HG02642 (cell line): ENCODE results near the gene CRYBG2.
"Not testable (repeated sequence)": the region's sequence is repeated elsewhere in the genome, so short reads cannot be mapped to it uniquely, and the experiment has no call there.

Source experiments
- ATAC-seq: cut with Tn5 transposase; IDR thresholded peaks from one replicate; pipeline ENCODE4 v1.9.1; 2021; ENCODE audit warnings: mild to moderate bottlenecking; ENCODE audit not compliant: unreplicated experiment, poor library complexity

Gene CRYBG2

DNA sequence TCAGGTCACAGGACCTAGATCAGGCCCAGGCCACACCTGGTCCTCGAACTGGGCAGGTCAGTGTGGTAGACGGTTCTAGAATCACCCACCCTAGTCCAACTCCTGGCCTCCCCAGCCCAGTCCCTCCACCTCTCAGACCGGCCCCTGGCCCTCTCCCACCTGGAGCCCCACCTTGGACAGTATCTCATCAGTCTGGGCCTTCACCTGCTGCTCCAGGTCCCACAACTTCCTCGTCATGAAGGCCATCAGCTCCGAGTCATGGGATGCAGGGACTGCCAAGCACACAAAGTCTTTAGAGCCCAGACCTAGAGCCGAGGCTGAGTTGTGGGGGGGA, 56.2 kb downstream of the CRYBG2 start:
- ATAC-seq = no peak

- no peak for ATAC-seq
Measured at GRCh38 chr1:26297057-26297790, 56.7 kb downstream of the CRYBG2 start.

GRCh38 chr1:26296340-26297056, 57.4 kb downstream of the CRYBG2 start:
- no peak for ATAC-seq

DNA sequence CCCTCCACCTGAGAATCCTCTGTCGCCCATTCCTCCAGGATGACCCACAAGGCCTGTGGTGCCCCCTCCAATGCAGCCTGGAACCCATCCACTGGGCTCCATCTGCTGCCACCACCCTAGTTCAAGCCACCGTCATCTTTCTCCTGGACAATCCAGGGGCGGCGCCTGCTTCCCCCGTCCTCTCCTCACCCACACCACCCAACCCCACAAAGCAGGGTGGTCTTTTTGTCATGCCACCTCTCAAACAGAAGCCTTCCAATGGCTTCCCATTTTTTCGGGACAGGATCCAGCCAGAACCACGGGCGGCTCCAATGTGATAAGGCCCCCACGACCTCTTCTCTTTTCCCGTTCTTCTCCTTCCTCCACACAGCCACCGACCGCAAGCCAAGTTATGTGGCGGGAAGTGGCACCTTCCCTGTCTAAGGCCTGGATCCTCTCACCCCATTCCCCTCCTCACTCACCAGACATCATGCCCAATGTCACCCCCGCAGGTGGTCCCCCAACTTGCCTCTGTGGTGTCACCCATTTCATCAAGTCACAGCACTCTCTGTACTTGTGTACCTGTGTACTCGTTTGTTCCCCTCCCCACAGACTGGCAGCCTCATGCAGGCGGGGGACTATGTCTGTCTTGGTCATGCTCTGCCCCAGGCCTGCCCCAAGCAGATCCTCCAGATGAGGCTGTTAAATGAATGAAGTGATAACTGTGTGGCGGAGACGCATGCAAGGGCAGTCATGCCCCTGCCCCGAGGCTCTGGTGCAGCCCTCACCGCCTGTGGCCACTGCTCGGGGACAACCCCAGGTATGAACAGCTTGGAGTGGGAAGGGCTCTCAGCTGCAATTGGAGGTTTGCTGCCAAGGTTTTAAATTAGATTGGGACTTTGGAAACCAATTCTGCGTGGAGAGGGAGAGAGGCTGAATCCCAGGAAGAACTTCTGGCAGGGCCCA, 58.5 kb downstream of the CRYBG2 start:
- no peak for ATAC-seq

- no peak for ATAC-seq
Measured at GRCh38 chr1:26293911-26294463, 59.9 kb downstream of the CRYBG2 start.

- not testable (repeated sequence) for ATAC-seq
Measured at GRCh38 chr1:26292735-26293134, 61.2 kb downstream of the CRYBG2 start.

GRCh38 chr1:26291939-26292338, 62.0 kb downstream of the CRYBG2 start:
- no peak for ATAC-seq

- no peak for ATAC-seq
Measured at GRCh38 chr1:26291433-26291832, 62.5 kb downstream of the CRYBG2 start.

DNA sequence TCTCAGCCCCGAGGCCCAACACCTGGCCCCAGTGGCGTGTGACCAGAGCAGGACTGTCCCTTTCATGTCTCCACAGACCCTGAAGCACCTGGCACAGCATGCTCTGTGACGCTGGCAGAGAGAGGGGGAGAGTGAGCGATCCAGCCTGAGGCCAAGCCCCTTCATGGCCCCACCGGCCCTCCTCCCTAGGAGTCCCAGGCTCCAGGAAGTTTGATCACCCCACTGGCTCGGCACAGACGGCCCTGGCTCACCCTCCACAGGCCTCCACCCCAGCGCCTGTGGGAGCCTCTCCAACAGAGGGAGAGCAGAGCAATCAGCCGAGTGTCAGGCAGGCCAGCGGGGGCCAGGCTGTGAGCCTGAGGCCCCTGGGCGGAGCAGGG, 63.1 kb downstream of the CRYBG2 start:
- ATAC-seq = no peak

DNA sequence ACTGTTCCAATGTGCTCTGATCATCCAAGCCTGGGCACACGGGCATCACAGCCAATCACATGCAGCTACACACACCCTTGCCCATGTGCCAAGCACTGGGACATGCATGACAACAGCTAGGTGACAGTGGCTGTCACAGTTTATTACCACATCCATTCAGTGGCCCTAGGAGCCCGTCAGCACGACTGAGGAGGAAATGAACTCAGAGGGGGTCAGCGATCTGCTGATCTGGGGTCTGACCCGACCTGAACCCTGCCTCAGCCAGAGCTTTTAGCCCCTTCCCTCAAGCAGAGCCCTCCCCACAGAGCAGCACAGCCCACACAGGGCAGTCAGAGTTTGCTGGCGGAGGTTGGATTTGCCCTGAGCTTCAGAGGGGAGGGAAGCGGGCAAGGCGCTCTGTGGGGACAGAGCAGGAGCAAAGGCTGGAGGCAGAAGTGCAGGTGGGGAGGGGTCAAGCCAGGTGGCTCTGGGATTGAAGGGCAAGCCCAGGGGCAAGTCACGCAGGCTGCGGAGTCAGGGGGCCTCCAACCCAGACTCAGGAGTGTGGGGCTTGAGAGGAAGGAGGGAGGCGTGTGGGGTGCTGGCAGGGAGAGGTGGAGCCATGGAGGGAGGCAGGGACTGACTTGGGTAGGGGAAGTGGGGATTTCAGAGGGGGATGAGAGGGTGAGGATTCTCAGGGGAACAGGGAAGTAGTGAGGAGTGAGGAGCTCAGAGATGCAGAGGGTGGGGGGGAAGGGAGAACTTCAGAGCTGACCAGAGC, 63.6 kb downstream of the CRYBG2 start:
- ATAC-seq = no peak

DNA sequence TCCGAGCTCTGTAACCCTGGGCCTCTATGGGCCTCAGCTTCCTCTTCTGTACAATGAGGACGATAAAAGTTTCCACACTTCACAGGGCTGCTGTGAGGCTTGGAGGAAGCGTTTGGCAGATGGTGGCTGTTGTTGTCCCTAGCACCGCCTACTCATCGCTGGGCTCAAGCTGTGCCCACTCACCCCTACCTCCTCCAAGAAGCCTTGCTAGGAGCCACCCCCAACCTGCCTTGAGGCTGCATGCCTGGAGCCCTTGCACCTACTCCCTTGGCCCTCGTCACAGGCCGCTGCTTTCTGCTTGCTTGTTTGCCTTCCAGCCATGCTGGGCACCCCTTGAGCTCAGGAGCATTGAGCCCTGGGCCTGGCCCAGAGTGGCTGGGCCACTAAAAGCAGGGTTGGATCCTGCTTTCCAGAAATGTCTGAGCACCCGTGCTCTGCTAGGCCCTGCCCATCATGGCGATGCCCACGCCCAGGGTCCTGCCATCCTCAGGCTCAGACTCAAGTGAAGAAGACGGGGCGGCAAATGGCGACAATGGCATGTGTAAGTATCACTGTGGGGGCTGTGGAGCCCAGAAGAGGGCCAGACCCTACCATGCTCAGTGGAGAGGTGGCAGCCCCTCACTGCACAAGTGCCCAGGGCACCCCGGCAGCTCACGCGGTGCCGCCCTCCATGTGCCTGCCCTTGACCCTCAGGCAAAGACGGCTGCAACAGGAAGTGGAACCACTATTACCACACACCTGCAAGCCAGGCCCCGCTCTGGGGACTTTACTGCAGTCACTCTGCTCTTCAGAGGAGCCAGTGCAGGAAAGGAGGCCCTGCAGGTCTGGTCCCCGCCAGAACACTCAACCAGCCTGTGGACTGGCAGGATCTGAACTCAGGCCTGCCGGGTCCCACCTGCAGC, 64.5 kb downstream of the CRYBG2 start:
- no peak for ATAC-seq

- no peak for ATAC-seq
Measured at GRCh38 chr1:26288311-26288941, 65.5 kb downstream of the CRYBG2 start.

DNA sequence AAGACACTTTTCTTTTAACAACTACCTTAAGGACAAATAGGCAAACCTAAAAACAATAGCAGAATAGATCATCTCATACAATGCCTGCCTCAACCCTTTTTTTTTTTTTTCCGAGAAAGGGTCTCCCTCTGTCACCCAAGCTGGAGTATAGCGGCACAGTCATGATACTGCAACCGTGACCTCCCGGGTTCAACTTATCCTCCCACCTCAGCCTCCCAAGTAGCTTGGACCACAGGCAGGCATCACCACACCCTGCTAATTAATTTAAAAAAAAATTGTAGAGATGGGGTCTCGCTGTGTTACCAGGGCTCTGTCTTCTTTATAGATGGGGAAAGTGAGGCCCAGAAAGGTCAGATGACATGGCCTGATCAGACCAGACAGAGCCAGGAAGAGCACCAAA, 66.1 kb downstream of the CRYBG2 start:
- ATAC-seq = no peak

GRCh38 chr1:26287033-26287711, 66.8 kb downstream of the CRYBG2 start:
- peak; percentile 41 for ATAC-seq

DNA sequence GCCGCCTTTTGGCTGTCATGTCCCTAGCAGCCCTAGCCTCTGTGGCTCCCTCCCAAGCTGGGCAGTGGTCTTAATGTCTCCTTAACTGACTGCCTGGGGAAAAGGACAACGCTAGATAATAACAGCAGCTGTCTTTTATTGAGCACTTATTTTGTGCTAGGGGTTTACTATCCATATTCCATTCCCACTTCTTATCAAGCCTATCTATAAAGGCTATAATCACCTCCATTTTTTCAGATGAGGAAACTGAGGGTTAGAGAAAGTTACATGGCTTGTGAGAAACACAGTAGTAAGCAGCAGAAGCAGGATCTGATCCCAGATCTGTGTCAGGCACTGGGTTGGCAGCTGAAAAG, 67.9 kb downstream of the CRYBG2 start:
- no peak for ATAC-seq

GRCh38 chr1:26285366-26286063, 68.4 kb downstream of the CRYBG2 start:
- ATAC-seq = no peak

- ATAC-seq = no peak
Measured at GRCh38 chr1:26284597-26285347, 69.2 kb downstream of the CRYBG2 start.
